G401.6 (cell line): ENCODE measurements around the gene BAHD1.
A peak's percentile ranks its signal among the peaks of the same experiment; 100 is the strongest.

Experiments
- FAIRE-seq: peaks from 2 replicates; lab custom pipeline; 2012; peaks lifted over from hg19 to GRCh38; lab: Jason Lieb, UNC

The BAHD1 gene

DNA sequence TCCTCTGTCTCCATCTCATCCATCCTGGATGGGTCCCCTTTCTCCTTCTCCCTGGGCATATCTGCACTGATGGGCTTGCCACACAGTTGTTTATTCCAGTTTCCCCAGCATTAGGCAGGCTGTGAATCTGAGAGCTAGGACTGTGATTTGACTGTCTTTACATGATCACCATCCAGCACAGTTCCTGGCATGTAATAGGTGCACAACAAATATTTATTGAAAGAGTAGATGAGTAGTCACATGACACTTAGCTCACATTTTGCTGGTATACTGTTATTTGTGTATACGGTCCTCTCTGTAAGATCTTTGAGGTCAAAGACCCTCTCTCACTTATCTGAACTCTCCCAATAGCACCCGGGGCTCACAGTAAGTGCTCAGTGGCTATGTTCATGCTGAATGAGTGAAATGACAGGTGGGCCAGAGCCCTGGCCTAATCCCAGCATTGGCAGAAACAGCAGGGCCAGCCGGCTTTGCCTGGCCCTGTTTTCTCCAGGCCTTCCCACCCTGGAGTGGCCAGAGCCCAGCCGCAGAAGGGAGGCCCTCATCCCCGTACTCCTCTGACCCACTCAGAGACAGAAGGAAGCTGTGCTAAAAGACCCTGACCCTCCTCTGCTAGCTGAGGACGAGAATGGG, 16.2 kb upstream of the BAHD1 start:
- FAIRE-seq = no peak

DNA sequence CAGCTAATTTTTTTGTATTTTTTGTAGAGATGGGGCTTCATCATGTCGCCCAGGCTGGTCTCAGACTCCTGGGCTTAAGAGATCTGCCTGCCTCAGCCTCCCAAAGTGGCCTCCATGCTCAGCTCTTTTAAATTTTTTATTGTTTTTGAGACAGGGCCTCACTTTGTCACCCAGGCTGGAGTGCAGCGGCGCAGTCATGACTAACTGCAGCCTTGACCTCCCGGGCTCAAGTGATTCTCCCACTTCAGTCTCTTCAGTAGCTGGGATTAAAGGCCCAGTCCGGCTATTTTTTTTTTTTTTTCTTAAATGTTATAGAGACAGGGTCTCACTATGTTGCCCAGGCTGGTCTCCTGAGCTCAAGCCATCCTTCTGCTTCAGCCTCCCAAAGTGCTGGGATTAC, 15.1 kb upstream of the BAHD1 start:
- FAIRE-seq = no peak

DNA sequence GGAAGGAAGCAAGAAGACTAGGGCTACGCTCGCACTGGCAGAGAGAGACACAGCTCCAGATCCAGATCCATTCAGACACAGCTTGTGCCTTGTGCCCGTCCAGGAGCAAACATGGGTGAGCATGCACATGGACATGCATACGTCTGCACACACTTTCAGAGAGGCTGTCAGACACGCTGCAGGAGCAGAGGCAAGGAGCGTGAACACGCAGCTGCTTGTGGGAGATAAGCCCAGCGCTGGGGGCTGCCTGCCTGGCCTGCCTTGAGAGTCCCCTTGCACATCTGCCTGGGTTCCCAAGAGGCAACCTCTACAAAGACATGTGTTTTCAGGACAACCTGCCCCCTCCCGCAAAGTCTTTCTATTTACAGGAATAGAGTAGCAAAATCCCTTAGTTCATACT, 13.6 kb upstream of the BAHD1 start:
- no peak for FAIRE-seq

DNA sequence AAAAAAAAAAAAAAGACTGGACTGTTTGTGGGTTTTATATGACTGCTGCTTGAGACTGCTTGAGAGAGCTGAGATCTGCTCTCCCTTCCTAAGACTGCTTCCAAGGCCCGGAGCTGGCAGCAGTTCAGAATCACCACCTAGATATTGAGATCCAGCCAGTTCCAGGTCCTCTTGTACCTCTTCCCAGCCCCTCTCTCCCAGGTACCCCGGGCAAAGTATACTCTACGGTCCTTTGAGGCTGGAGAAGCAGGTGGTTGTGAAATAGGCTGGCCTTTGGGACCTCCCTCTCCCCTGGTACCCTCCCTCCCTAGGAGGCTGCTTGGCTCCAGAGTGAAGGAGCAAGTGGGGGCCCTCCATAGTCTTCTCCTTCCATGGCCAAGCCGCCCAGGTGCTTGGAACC, 12.6 kb upstream of the BAHD1 start:
- FAIRE-seq = no peak

DNA sequence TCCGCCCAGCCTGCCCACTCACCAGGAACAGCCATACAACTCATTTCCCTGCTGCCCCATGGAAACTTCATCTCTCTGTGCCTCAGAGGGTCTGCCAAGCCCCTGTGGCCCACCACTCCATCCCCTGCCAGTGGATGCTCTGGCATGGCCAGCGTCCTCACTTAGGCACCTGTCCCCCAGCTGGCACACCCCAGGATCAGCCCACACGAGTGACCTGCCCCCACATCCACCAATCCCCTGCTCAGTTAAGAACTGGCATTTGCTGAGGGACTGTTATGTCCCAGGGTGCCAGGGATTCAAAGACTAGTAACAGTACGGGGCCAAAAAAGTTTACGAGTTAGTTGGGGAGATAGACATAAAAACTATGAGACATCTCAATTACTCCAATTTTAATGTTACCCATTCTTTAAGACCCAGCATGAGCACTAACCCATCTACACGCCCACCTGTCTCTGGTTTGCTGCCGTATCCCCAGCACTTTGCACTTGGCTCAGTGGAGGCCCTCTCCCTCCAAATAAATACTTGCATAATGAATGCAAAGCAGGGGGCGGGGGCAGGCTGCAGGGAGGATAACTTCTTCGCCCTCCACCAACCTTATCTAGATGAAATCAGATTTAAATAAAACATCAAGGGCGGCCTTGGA, 11.6 kb upstream of the BAHD1 start:
- no peak for FAIRE-seq

DNA sequence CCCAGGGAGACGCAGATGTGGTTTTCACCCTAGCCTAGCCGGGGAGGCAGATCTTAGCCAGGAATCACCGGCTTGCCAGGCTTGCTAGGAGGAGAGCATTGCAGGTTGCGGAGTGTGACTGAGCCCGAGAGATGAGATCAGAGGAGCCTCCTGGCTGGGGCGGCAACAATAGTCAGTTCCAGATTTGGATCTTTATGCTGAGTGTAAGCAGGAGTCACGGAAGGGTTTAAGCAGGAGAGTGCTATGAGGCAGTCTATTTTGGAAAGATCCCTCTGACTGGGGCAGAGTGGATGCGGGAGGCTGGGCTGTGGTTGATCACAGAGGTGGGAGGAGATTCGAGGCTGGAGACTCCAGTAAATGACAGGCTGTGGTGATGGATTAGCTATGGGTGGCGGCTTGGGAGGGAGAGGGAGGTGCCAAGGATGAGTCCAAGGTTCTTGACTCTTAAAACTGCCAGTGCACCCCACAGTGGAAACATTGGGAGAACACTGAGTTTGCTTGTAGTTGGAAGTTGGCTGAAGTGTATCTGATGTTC, 10.4 kb upstream of the BAHD1 start:
- peak; percentile 37 for FAIRE-seq

DNA sequence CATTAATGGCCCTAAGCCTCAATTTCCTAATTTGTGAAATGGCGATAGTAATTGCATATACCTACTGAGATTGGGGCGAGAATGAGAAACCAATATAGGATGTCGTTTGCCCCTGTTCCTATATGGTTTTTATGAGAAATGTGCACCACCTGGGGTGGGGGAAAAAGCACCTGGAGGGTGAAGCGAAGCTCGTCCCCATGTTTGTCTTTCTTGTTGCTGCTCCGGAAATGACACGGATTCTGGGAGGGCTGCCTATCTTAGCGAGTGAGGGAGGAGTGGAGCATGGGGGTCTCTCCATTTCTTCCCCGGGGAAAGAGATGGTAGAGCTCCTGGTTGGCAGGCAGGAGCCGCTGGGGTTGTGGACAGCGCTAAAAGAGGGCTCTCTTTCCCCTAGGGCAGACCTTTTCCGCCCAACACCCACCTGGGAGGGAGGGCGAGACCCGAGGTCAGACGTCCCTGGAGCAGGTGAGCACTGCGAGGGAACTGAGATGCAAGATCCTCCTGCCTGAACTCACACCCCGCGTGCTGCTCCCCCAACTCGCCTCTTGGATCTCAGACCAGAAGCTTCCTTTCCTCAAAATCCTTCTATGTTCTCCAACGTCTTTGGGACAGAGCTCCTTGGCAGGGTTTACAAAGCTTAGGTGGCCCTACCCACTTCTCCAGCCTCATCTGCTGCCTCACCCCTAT, 5.6 kb upstream of the BAHD1 start:
- no peak for FAIRE-seq

DNA sequence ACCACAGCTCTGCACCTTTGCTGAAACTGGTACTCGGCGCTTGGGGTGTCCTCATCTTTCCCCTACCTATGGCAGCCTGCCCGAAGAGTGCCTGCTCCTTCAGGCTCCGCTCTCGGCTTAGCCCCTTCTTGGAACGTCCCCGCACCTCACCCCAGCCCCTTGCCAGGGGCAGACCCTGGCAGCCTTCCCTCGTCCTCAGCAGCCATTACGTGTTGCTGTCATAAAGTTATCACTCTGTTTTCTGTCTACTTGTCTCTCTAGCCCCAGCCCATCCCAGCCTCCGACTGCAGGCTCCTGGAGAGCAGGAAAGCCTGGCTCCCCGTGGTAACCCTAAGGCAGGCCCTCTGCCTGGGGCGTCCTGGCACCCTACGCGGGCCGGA, 5.1 kb upstream of the BAHD1 start:
- no peak for FAIRE-seq

DNA sequence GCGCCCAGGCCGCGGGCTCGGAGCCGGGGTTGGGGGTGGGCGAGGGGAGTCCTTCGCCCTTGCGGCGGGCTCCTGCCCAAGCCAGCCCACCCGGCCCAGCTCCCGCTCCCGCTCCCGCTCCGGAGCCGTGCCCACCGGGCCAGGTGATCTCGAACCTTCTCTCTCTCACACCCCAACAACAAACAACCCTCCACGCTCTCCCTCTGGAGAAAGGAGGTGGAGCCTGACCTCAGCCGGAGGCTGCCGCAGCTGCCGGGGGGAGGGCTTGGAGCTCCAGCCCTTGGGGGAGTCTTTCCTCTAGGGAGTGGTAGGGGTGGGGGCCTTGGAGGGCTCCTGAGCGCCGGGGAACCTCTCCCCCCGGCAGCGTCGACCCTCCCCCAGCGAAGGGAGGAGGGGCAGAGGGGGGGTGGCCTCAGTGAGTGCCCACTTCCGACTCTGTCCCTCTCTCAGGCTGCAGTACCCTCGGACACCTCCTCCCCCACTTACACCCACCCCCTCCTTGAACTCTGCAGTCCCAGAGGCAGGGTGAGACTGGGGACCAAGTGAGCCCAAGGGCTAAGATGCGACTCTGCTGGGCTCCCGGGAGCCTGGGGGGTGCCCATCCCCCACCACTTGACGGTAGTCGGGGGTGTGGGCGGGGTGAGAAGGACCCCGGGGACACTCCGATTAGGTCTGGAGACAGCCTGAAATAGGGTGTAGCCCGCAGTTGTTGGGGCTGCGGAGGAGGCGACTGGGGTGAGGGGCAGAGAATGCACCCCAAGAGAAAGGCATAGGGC, 4.4 kb upstream of the BAHD1 start:
- FAIRE-seq = no peak

DNA sequence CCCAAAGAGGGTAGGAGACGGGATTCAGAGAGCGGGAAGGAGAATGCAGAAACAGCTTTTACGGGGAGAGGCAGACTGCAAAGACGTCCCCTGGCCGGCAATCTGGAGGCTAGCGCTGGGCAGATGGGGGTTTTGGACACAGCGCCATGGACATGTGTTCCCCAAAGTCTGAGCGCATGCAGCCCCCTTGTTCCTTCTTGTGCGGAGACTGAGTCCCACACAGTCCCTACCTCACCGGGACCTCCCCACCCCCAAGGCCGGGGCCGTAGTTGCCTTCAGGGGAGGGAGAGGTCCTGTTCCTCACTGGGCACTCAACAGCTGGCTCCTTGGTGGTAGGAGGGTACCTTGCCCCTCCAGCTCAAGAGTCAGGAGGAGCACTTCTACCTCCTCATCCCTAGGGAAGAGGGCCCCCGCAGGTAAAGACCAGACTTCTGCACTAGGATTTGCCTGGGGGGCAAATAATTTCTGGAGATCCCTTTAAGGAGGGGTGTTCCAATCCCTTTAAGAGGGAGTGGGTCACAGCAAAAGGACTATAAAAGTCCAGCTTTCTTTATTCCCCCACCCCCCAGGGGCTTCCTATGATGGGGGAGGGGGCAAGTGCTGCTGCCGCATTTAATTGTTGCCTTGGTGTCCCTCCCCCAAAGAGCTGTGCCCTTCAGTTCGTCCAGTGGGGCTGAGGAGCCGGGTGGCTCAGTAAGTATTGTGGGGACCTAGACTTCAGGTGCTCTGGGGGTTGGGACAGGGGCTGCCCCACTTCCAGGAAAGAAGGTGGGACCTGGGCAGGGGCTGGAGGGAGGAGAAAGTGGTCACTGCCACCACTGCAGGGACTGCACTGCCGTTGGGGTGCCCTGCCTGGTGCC, 3.6 kb upstream of the BAHD1 start:
- FAIRE-seq = peak; percentile 80

DNA sequence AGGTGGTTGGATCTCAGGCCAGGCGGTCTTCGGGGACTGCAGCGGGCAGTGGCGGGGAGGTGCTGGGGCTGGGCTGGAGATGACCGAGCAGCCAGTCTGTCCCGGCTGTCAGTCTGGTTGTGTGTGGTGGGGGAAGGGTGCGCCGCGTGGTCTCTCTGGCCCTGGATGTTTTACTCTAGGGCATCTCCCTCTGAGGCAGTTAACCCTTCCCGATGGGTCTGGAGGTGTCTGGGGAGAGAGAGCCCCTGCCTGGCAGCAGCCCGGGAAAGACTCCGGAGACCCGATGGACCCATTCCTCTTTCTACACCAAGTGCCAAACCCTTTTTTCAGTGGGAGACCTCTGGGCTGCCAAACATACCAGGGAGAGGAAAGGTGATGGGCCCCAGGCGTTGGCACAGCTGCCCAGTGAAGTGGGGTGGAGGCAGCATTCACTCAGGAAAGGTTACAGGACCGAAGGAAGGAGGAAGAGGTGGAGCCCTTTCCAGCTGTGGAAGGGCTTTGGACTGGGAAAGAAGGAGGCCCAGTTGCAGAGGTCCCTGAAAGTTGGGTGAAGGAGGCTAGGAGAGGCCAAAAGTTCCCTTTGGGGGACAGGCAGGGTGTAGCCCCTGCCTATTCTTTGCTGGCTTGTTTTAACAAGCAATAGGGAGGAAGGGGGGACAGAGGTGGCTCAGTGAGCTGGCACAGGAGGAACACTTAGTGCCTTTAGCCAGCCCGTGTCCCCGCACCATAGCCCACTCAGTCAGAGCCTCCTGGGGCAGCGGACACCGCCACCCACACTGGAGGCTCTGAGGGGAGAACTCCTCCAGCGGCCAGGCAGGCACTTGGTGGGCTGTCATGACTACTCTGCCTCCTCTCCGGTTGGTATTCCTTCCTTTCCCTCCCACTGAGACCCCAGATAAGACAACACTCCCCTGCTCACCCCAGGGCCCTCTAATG, 2.7 kb upstream of the BAHD1 start:
- no peak for FAIRE-seq

DNA sequence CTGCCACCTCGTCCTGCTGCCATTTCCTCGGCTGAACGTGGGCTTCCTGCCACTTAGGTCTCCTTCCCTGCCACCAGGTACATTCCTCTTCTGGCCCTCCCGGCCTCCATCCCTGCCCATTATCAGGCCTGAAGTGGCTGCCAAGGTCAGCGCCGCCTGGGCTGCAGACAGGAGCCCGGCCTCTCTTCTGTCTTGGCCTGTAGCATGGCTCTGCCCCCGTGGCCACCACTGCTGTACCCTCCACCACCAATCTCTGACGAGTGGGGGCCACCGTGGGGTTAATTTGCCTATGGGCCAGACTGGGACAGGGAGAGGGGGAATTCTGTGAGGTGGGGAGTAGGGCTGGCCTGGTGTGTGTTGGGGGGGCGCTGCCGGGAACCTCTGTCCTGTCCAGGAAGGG, 2.0 kb upstream of the BAHD1 start:
- FAIRE-seq = no peak

DNA sequence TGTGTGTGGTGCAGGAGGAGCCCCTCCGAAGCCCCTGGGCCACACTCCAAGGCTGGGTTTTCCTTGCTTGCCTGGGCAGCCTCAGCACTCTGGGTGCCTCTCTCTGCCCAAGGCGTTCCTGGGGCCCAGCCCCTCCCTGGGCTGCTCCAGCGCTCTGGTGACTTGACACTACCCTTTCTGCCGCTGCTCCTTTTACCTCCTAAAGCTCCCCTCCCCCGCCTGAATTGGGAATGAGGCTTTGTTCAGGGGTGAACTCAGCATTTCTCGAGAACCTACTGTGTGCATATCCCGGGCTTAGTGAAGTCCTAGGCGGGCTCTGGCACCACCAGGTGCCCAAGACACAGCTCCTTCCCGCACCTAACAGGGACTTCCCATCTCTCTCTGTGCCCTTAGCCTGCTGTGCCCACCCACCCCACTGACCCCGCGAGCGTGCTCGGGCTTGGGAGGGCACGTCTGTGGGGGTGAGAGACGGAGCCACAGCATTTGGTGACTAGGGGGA, 1.2 kb upstream of the BAHD1 start:
- peak; percentile 65 for FAIRE-seq

DNA sequence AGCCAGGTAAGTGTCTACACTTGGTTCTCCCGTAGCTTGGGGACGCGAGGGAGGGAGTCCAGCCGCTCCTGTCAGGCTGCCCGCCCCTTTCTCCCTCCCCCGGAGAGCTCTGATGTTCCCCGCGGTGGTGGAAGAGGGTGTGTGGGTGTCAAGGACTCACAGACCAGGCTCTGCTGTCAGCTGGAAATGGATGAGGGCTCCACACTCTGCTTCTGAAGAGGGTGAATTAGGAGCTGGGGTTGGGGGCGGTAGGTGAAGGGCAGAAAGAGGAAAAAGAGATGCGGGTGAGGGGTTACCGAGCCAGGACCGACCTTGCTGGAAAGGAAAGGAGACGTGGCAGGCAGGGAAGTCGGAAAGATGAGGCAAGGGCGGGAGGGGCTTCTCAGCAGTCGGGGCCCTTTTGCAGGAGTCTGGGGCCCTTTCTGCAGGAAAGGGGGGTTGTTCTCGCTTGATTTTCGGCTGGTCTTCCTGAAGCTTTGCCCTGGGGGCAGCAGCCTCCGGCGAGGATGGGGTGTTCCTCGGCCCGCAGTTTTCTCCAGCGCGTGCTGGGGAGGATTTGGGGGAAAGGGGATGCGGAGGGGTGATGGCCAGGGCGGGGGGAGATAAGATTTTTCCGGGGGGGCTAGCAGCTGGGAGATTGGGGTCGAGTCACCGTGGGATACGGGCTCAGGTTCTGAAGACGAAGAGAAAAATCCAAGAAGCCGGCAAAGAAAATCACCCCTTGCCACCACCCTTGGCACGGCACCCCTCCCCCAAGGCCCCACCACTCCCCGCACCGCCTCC, 602 bp upstream of the BAHD1 start:
- no peak for FAIRE-seq

DNA sequence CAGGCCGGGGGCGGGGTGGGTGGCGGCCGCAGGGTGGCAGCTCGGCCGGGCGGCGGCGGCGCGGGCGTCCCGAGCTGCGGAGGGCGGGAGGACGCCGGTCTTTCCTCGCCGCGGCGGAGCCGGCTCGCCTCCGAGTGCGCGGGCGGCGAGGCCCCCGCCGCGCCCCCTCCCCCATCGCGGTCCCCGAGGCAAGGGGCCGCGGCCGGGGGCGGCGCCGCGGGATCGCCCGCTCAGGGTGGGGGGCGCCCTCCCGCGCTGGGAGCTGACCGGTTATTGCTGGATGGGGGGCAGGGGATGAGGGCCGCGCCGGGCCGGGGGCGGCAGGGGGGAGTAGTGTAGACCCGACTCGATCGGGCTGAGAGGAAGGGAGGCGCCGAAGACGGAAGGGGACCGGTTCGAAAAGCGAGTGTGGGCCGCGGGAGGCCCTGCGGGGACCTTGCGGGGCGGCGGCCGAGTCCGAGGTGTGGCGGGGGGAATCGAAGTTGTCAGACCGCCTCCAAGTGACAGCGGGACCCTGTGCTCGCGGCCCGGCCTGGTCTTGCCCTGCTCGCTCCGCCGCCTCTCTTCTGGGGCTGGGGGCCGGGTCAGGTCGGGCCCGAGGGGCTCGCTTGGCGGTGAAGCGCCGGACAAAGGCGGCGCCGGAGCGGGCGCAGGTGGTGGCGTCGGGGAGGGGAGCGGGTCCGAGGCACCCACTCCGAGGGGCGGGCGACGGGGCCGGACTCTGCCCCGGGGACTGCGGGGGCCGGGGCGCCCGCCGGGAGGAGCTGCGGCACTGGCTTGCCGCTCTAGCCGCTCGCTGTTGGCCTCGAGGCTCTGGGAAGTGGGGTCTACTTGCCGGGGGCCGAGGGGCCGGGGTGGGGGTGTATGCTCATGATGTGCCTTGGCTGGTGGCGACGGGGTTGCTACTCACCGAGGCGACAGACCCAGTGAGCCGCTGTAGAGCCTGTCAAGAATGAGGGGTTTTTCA, 1.1 kb downstream of the BAHD1 start:
- FAIRE-seq = no peak

DNA sequence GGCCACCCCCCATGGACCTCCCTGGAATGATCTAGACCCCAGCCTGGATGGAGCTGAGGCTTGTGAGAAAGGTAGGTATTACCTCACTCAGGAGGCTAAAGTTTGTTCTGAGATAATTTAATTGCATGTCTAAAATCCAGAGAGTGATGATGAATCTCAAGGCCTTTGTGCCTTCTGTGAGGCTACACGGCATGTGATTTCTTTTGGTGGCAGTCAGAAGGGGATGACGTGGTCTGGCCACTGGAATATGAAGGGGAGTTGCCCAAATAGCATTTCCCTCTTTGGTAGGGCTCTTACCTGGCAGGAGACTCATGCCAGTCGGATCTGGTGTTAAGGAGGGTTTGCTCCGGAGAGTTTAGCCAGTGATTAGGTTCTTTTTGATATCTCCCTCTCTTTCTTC, 2.5 kb downstream of the BAHD1 start:
- no peak for FAIRE-seq

DNA sequence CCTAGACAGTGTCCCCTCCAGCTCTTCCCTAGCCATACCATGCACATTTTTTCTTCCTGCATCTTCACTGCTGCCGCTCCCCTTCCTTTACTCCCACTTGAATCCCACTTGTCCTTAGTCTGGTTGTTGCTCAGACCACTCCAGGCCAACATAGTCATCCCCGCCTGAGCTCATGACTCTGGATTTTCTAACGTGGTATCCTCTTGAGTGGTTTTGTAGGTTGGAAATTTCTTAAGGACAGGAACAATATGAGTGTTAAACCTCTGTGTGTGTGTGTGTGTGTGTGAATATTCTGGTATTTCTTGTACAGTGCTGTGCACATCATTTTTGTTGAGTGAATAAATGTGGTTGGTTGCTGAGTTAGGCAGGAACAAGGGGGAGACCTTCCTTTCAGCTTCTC, 3.1 kb downstream of the BAHD1 start:
- FAIRE-seq = no peak

DNA sequence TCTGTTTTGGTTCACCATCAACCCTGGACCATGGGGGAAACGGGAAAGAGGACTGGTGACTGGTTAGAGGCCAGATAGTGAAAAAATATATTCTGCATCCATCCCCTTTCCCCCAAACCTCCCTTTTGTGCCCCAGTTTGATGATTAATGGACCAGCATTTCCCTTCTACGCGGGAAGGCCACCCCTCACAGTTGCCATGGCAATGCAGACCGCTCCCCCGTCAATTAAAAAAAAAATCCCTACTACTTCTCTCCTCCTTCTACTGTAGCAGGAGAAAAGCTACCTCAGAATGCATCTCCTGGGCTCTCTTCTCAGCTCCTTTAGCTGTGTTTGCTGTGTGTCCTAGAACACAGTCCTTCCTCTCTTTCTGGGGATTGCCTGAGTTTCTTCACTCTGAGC, 4.0 kb downstream of the BAHD1 start:
- FAIRE-seq = no peak
